Measurements from ENCODE around the gene CDC73.
"Not testable (repeated sequence)": the region's sequence is repeated elsewhere in the genome, so short reads cannot be mapped to it uniquely, and the experiment has no call there.

The CDC73 gene

GRCh38 chr1:193265716-193266115, 143.9 kb downstream of the CDC73 start:
- TF ChIP-seq CTCF (IDR thresholded peaks at IDR 0.05; ENCODE audit: low read length, missing control alignments): no peak
- H3K4me3 ChIP-seq (replicated peaks; ENCODE audit: low read depth, low read length): no peak overlapping the region
- DNase-seq (ENCODE audit: low read depth): no peak

- DNase-seq (ENCODE audit: low read depth); H3K4me3 ChIP-seq (replicated peaks; ENCODE audit: low read depth, low read length): not testable (repeated sequence)
Observed at GRCh38 chr1:193266794-193267193, 145.0 kb downstream of the CDC73 start.

GRCh38 chr1:193270996-193271395, 149.2 kb downstream of the CDC73 start:
- no peak for TF ChIP-seq CTCF (IDR thresholded peaks at IDR 0.05; ENCODE audit: low read length, missing control alignments)
- no peak overlapping the region for H3K4me3 ChIP-seq (replicated peaks; ENCODE audit: low read depth, low read length)
- DNase-seq (ENCODE audit: low read depth): peak; percentile 53

GRCh38 chr1:193275773-193276172, 153.9 kb downstream of the CDC73 start:
- TF ChIP-seq CTCF (IDR thresholded peaks at IDR 0.05; ENCODE audit: low read length, missing control alignments): no peak
- DNase-seq (ENCODE audit: low read depth): no peak
- H3K4me3 ChIP-seq (replicated peaks; ENCODE audit: low read depth, low read length): no peak overlapping the region

GRCh38 chr1:193278968-193279367, 157.1 kb downstream of the CDC73 start:
- TF ChIP-seq CTCF (IDR thresholded peaks at IDR 0.05; ENCODE audit: low read length, missing control alignments): no peak
- DNase-seq (ENCODE audit: low read depth): no peak

GRCh38 chr1:193281894-193282293, 160.1 kb downstream of the CDC73 start:
- no peak for TF ChIP-seq CTCF (IDR thresholded peaks at IDR 0.05; ENCODE audit: low read length, missing control alignments)
- no peak for DNase-seq (ENCODE audit: low read depth)

More at GRCh38 chr1:193278968-193279367, 157.1 kb downstream of the CDC73 start:
- H3K4me3 ChIP-seq (replicated peaks; ENCODE audit: low read depth, low read length): no peak overlapping the region

GRCh38 chr1:193283016-193283415, 161.2 kb downstream of the CDC73 start:
- H3K4me3 ChIP-seq (replicated peaks; ENCODE audit: low read depth, low read length): no peak overlapping the region
- no peak for TF ChIP-seq CTCF (IDR thresholded peaks at IDR 0.05; ENCODE audit: low read length, missing control alignments)
- peak; percentile 4 for DNase-seq (ENCODE audit: low read depth)

More at GRCh38 chr1:193281894-193282293, 160.1 kb downstream of the CDC73 start:
- no peak overlapping the region for H3K4me3 ChIP-seq (replicated peaks; ENCODE audit: low read depth, low read length)
